Adrenal gland (tissue), 5 donors: Measurements from ENCODE around the gene LRRC56.

Experiments used
- POLR2A ChIP-seq, 2 donors: fragments of 450-650 bp; IDR thresholded peaks; one replicate each; pipeline ENCODE4 v1.6.1; 2017; ENCODE audit warnings: antibody characterized with exemption in 2 of 2, mild to moderate bottlenecking in 2 of 2, moderate library complexity in 1 of 2
- TF ChIP-seq, protein P1 (sequence below), 6 experiments: fragments of 450-650 bp in 4 of 6; fragments of 200-600 bp in 2 of 6; sonication (generic) in 1 of 6; IDR thresholded peaks; 1 replicate in 5 of 6; 2 replicates in 1 of 6; pipeline versions ENCODE4 v1.5.1 to v1.8.0; 2016 to 2021; ENCODE audit warnings: antibody characterized with exemption in 6 of 6, mild to moderate bottlenecking in 2 of 6, moderate library complexity in 1 of 6
- donor health status: DM: no; HTN: no; CAD: no.

DNA sequence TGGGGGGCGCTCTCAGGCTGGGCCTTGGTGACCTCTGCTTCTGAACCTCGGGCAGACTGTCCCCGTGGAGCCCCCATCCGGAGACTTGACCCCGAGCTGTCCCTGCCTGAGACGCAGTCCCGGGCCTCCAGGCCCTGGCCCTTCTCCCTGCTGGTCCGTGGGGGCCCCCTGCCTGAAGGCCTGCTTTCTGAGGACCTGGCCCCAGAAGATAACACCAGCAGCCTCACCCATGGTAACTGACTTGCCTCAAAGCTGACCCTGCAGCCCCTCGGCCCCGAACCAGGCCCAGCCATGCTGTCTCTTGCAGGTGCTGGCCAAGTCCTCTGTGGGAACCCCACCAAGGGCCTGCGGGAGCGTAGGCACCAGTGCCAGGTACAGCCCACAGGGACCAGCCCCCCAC lies 14.3 kb downstream of the LRRC56 start:
- TF ChIP-seq, protein P1, sequence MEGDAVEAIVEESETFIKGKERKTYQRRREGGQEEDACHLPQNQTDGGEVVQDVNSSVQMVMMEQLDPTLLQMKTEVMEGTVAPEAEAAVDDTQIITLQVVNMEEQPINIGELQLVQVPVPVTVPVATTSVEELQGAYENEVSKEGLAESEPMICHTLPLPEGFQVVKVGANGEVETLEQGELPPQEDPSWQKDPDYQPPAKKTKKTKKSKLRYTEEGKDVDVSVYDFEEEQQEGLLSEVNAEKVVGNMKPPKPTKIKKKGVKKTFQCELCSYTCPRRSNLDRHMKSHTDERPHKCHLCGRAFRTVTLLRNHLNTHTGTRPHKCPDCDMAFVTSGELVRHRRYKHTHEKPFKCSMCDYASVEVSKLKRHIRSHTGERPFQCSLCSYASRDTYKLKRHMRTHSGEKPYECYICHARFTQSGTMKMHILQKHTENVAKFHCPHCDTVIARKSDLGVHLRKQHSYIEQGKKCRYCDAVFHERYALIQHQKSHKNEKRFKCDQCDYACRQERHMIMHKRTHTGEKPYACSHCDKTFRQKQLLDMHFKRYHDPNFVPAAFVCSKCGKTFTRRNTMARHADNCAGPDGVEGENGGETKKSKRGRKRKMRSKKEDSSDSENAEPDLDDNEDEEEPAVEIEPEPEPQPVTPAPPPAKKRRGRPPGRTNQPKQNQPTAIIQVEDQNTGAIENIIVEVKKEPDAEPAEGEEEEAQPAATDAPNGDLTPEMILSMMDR (IDR thresholded peaks at IDR 0.05), result no peak
- TF ChIP-seq POLR2A (IDR thresholded peaks at IDR 0.05), result no peak
